Measurements from ENCODE around the gene GPR89A. TPM values are rescaled to one million over a fixed set of nuclear protein-coding genes. Genes with fewer than 3 reads are reported as not detected.
"Not testable (repeated sequence)": the region's sequence is repeated elsewhere in the genome, so short reads cannot be mapped to it uniquely, and the experiment has no call there.

The GPR89A gene
- total and polyA plus RNA-seq, 2 of the 8 experiments (the other 6 are each of a cell fraction or from before 2014, with no cell fraction given) = 26.8 to 46.6 TPM

GRCh38 chr1:145590806-145591205 lies 17.0 kb upstream of the GPR89A start:
- H3K79me2 ChIP-seq (ENCODE audit: control insufficient read depth in 1 of 2, insufficient read depth in 2 of 2, low read length in 2 of 2); H3K4me3 ChIP-seq (ENCODE audit: extremely low read depth in 1 of 4, insufficient read depth in 2 of 4, low read depth in 3 of 4, low read length in 4 of 4); H3K18ac ChIP-seq (ENCODE audit: extremely low read depth, low read length); H3K9me3 ChIP-seq (ENCODE audit: insufficient read depth in 2 of 2, low read depth in 1 of 2, low read length in 1 of 2); CTCF ChIA-PET (ENCODE audit: partially characterized antibody); H4K8ac ChIP-seq (ENCODE audit: extremely low read depth, insufficient read depth, low read length); FAIRE-seq; H3K4me1 ChIP-seq (replicated peaks in 1 of 4; ENCODE audit: control insufficient read depth in 3 of 4, insufficient read depth in 4 of 4, low read length in 3 of 4); H3K4me2 ChIP-seq (ENCODE audit: insufficient read depth in 1 of 2, low read depth in 2 of 2, low read length in 2 of 2); H4K5ac ChIP-seq (ENCODE audit: insufficient read length, low read depth, low read length); H2BK15ac ChIP-seq (ENCODE audit: low read length); H2BK20ac ChIP-seq (ENCODE audit: low read length); H3K27me3 ChIP-seq (replicated peaks in 1 of 4; ENCODE audit: control insufficient read depth in 3 of 4, extremely low read depth in 1 of 4, insufficient read depth in 3 of 4, low read length in 3 of 4); H3K79me1 ChIP-seq (ENCODE audit: low read depth, low read length); H3K9ac ChIP-seq (replicated peaks in 1 of 4; ENCODE audit: extremely low read depth in 1 of 4, low read depth in 3 of 4, low read length in 3 of 4); H2BK120ac ChIP-seq (replicated peaks; ENCODE audit: low read depth, low read length); H3K4ac ChIP-seq (replicated peaks; ENCODE audit: insufficient read length, low read depth, low read length); H3K23ac ChIP-seq (ENCODE audit: insufficient read length); POLR2A ChIA-PET (ENCODE audit: partially characterized antibody); H3K23me2 ChIP-seq (ENCODE audit: low read depth, low read length); H2BK12ac ChIP-seq (ENCODE audit: low read depth, low read length); H3K36me3 ChIP-seq (ENCODE audit: control insufficient read depth in 2 of 4, insufficient read depth in 4 of 4, low read length in 3 of 4); H4K91ac ChIP-seq (replicated peaks; ENCODE audit: insufficient read length, low read length); H2BK5ac ChIP-seq (ENCODE audit: low read depth, low read length); H2AK5ac ChIP-seq (ENCODE audit: low read depth, low read length); H3K56ac ChIP-seq (replicated peaks; ENCODE audit: insufficient read length, low read depth, low read length); H3K14ac ChIP-seq (ENCODE audit: insufficient read length); H4K20me1 ChIP-seq (replicated peaks in 1 of 2; ENCODE audit: control insufficient read depth in 1 of 2, insufficient read depth in 2 of 2, low read length in 2 of 2); H3K27ac ChIP-seq (ENCODE audit: low read depth, low read length); H2AFZ ChIP-seq (ENCODE audit: low read length): not testable (repeated sequence)
- peak in 1 of 2 experiments; percentile 79 for DNase-seq (ENCODE audit: low read depth in 1 of 2, low spot score in 2 of 2)
- WGBS, 2 experiments (ENCODE audit: extremely low coverage in 1 of 2, insufficient coverage in 1 of 2, insufficient read length in 1 of 2, insufficient replicate concordance in 2 of 2, low coverage in 1 of 2, low lambda C conversion rate in 2 of 2, missing lambda C conversion rate in 1 of 2) = 11% methylated on average over 4 of the region's 7 CpGs; no CpG with 5 or more reads in 1 of the 2 experiments

GRCh38 chr1:145592347-145592746 lies 15.4 kb upstream of the GPR89A start:
- H2BK12ac ChIP-seq (ENCODE audit: low read depth, low read length); DNase-seq (ENCODE audit: low read depth in 1 of 2, low spot score in 2 of 2); H2BK15ac ChIP-seq (ENCODE audit: low read length); H4K20me1 ChIP-seq (replicated peaks in 1 of 2; ENCODE audit: control insufficient read depth in 1 of 2, insufficient read depth in 2 of 2, low read length in 2 of 2); H3K27me3 ChIP-seq (replicated peaks in 1 of 4; ENCODE audit: control insufficient read depth in 3 of 4, extremely low read depth in 1 of 4, insufficient read depth in 3 of 4, low read length in 3 of 4); H3K4ac ChIP-seq (replicated peaks; ENCODE audit: insufficient read length, low read depth, low read length); POLR2A ChIA-PET (ENCODE audit: partially characterized antibody); H2BK5ac ChIP-seq (ENCODE audit: low read depth, low read length); FAIRE-seq; CTCF ChIA-PET (ENCODE audit: partially characterized antibody); H3K36me3 ChIP-seq (ENCODE audit: control insufficient read depth in 2 of 4, insufficient read depth in 4 of 4, low read length in 3 of 4); H3K9me3 ChIP-seq (ENCODE audit: insufficient read depth in 2 of 2, low read depth in 1 of 2, low read length in 1 of 2); H3K4me3 ChIP-seq (ENCODE audit: extremely low read depth in 1 of 4, insufficient read depth in 2 of 4, low read depth in 3 of 4, low read length in 4 of 4); H3K4me2 ChIP-seq (ENCODE audit: insufficient read depth in 1 of 2, low read depth in 2 of 2, low read length in 2 of 2); H3K18ac ChIP-seq (ENCODE audit: extremely low read depth, low read length); H3K14ac ChIP-seq (ENCODE audit: insufficient read length); H4K8ac ChIP-seq (ENCODE audit: extremely low read depth, insufficient read depth, low read length); H2BK20ac ChIP-seq (ENCODE audit: low read length); H3K4me1 ChIP-seq (replicated peaks in 1 of 4; ENCODE audit: control insufficient read depth in 3 of 4, insufficient read depth in 4 of 4, low read length in 3 of 4); H4K91ac ChIP-seq (replicated peaks; ENCODE audit: insufficient read length, low read length); H2AFZ ChIP-seq (ENCODE audit: low read length); H2BK120ac ChIP-seq (replicated peaks; ENCODE audit: low read depth, low read length); H3K23me2 ChIP-seq (ENCODE audit: low read depth, low read length); H4K5ac ChIP-seq (ENCODE audit: insufficient read length, low read depth, low read length); H2AK5ac ChIP-seq (ENCODE audit: low read depth, low read length); H3K56ac ChIP-seq (replicated peaks; ENCODE audit: insufficient read length, low read depth, low read length); H3K9ac ChIP-seq (replicated peaks in 1 of 4; ENCODE audit: extremely low read depth in 1 of 4, low read depth in 3 of 4, low read length in 3 of 4); H3K79me1 ChIP-seq (ENCODE audit: low read depth, low read length); H3K27ac ChIP-seq (ENCODE audit: low read depth, low read length); H3K23ac ChIP-seq (ENCODE audit: insufficient read length); H3K79me2 ChIP-seq (ENCODE audit: control insufficient read depth in 1 of 2, insufficient read depth in 2 of 2, low read length in 2 of 2): not testable (repeated sequence)

Measured in H1 (cell line).